Sigmoid colon (tissue), 4 donors: ENCODE data around the gene ACTBL2.

Experiments
- CTCF ChIP-seq, 4 experiments: fragments of 450-650 bp in 3 of 4; fragments of 200-600 bp in 1 of 4; IDR thresholded peaks; one replicate each; pipeline ENCODE4 v1.5.1; 2016 to 2019; ENCODE audit warnings: antibody characterized with exemption in 4 of 4, mild to moderate bottlenecking in 3 of 4, moderate library complexity in 2 of 4
- POLR2AphosphoS5 ChIP-seq, 4 donors: sonication (generic); formaldehyde crosslinking; IDR thresholded peaks; one replicate each; pipeline ENCODE4 v1.6.1; 2017; ENCODE audit warnings: antibody characterized with exemption in 4 of 4

GRCh38 chr5:57431759-57432158, 50.9 kb downstream of the ACTBL2 start:
- no peak for TF ChIP-seq CTCF (IDR thresholded peaks at IDR 0.05)
- TF ChIP-seq POLR2AphosphoS5 (IDR thresholded peaks at IDR 0.05): no peak
